ENCODE measurements around the gene CACNB2.

CACNB2 gene

DNA sequence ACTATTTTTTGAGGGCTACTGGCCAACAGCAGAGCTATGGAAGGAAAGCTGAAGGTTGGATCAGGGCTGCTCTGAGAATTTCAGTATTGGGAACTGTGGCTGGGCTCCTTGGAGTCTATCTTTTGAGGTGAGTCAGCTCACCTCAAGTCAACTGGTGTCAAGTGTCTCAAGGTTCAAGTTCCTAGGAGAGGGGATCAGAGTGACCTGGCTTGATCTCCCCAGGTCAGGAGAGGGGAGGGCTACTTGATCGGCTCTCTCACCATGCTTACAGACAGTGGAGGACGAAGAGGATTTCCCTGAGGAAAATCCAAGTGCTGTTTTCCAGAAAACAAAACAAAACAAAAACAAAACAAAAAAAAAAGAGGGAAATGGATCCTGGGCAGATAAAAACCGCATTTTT is 132.8 kb downstream of the CACNB2 start:
- no peak for DNase-seq (ENCODE audit: extremely low spot score)
- TF ChIP-seq, protein P1, sequence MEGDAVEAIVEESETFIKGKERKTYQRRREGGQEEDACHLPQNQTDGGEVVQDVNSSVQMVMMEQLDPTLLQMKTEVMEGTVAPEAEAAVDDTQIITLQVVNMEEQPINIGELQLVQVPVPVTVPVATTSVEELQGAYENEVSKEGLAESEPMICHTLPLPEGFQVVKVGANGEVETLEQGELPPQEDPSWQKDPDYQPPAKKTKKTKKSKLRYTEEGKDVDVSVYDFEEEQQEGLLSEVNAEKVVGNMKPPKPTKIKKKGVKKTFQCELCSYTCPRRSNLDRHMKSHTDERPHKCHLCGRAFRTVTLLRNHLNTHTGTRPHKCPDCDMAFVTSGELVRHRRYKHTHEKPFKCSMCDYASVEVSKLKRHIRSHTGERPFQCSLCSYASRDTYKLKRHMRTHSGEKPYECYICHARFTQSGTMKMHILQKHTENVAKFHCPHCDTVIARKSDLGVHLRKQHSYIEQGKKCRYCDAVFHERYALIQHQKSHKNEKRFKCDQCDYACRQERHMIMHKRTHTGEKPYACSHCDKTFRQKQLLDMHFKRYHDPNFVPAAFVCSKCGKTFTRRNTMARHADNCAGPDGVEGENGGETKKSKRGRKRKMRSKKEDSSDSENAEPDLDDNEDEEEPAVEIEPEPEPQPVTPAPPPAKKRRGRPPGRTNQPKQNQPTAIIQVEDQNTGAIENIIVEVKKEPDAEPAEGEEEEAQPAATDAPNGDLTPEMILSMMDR (IDR thresholded peaks at IDR 0.05; ENCODE audit: control extremely low read depth, extremely low read depth, low read depth, missing control alignments): no peak
- ChIA-PET CTCF (no interaction called here), POLR2A (no interaction called here)

GRCh38 chr10:18278181-18278580 is 138.0 kb downstream of the CACNB2 start:
- ChIA-PET POLR2A (no interaction called here), CTCF (no interaction called here)
- no peak for DNase-seq (ENCODE audit: extremely low spot score)
- TF ChIP-seq, protein P1 (IDR thresholded peaks at IDR 0.05; ENCODE audit: control extremely low read depth, extremely low read depth, low read depth, missing control alignments): no peak

DNA sequence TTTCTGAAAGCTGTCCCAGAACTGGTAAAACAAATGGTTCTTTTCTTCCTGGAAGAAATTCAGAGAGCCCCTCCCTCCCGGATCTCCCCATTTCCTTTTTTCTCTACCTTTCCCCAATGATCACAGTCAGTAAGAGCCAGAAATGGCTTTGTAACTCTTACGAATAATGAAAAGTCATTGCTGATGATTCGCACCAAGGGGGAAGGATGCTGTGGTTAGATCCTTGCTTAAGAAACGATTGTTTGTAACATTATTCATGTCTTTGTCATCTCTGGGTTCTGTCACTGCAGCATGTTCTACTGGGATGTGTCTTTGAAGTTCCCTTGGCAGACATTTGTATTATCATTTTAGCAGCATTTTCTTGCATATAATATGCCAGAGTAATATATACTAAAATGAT is 138.9 kb downstream of the CACNB2 start:
- POLR2A ChIA-PET: no interaction called here
- CTCF ChIA-PET: no interaction called here
- TF ChIP-seq, protein P1 (IDR thresholded peaks at IDR 0.05; ENCODE audit: control extremely low read depth, extremely low read depth, low read depth, missing control alignments): no peak
- no peak for DNase-seq (ENCODE audit: extremely low spot score)

GRCh38 chr10:18282094-18282493 is 141.9 kb downstream of the CACNB2 start:
- POLR2A ChIA-PET: no interaction called here
- CTCF ChIA-PET: no interaction called here
- no peak for DNase-seq (ENCODE audit: extremely low spot score)
- TF ChIP-seq, protein P1 (IDR thresholded peaks at IDR 0.05; ENCODE audit: control extremely low read depth, extremely low read depth, low read depth, missing control alignments): no peak

DNA sequence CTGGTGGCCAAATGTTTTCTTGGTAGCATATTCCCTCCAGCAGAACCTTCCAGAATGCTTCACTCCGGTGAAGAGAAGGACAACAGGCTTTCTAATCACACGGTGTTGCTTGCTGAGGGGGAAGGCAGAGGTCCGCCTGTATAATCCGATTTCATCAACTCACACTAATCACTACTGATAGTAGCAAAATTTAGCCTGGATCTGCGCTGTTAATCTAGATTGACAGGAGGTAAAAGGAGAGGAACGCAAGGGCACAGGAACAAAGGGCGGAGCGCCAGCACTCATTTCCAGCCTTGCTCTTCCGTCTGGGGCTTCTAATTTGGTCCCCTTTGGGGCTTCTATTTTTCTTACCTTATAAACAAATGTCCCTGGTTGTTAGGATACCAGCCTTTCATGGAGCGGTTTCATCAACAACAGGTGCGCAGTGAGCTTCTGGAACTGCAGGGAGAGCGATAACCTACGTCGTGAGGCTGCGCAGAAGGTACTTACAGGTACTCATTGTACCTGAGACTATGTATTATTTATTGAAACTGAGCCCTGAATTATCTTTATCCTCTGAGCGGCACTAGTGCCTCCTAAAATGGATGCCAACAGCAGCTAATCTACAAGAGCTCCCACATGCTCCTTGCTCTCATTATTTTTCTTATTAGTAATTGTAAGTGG is 150.6 kb downstream of the CACNB2 start:
- DNase-seq (ENCODE audit: extremely low spot score): no peak
- TF ChIP-seq, protein P1 (IDR thresholded peaks at IDR 0.05; ENCODE audit: control extremely low read depth, extremely low read depth, low read depth, missing control alignments): no peak
- CTCF ChIA-PET: interaction anchor here (1.0 to 1.3 kb wide), 2 partner anchors 27 to 40 kb away, joined by 3 read pairs; no protein-coding TSS in a partner anchor
- POLR2A ChIA-PET: no interaction called here

DNA sequence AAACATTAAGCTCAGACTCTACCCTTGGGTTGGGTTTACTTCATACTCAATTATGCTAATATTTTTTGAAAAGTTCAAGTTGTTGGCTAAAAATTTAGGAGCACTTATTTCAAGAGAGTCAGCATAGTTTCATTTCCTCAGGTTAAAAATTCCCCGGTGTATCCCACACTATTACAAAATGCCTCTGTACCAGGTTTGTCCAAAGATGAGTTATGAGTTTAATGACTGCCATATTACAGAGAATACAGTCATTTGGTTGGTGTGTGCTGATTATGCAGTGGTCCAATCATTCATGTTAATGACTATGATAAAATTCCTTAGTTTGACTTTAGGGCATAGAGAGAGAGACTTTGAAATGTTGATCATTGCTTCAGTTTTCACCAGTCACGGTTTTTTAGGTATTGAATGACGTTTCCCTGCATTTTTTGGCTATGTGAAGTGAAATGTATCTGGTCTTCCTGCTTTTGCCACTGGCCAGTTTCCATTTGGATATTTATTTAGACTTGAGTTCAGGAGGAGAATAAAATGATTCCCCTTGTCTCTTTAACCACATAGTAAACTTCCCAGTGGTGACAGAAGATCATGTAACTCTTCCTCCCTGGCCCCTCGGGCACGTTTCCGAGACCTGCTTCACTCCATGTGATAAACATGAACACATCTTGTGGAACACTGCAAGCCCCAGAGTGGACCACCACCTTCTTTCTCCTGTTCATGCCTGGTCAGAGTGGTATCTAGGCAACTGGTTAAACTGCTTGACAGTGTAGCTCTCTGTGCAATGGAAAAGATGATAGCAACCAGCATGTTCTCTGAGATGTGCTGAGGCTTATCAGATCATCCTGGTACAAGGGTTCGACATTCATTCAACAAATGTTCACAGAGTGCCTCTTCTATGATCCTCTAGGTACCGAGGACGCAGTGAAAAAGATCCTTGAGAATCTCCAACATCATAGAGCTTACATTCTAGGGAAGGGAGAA is 153.6 kb downstream of the CACNB2 start:
- CTCF ChIA-PET: interaction anchor here (0.6 to 1.6 kb wide), 2 partner anchors 20 to 27 kb away, joined by 3 to 4 read pairs; no protein-coding TSS in a partner anchor
- POLR2A ChIA-PET: no interaction called here
- no peak for DNase-seq (ENCODE audit: extremely low spot score)
- TF ChIP-seq, protein P1 (IDR thresholded peaks at IDR 0.05; ENCODE audit: control extremely low read depth, extremely low read depth, low read depth, missing control alignments): no peak

Measured in GM10248 (cell line).